Loucy (cell line): Measurements from ENCODE around the gene TOM1L2.

Experiments
- CTCF ChIP-seq: fragments of 200-600 bp; sonication (generic); conservative IDR thresholded peaks from 2 replicates; pipeline ENCODE4 v1.5.1; 2014; ENCODE audit warnings: mild to moderate bottlenecking, antibody characterized with exemption, low read length
- EZH2phosphoT487 ChIP-seq: fragments of 200-600 bp; IDR thresholded peaks from 2 replicates; pipeline ENCODE4 v1.6.1; 2018; ENCODE audit warnings: antibody characterized with exemption, mild to moderate bottlenecking, moderate library complexity, borderline replicate concordance

GRCh38 chr17:17822616-17823015, 149.6 kb downstream of the TOM1L2 start:
- TF ChIP-seq CTCF (no peak), EZH2phosphoT487 (no peak)
